ENCODE results near the gene METTL8. TPM values are rescaled to one million over a fixed set of nuclear protein-coding genes. Genes with fewer than 3 reads are reported as not detected.
"Not testable (repeated sequence)": the region's sequence is repeated elsewhere in the genome, so short reads cannot be mapped to it uniquely, and the experiment has no call there.

METTL8 gene
- total RNA-seq, 2 experiments from 2014 or later, result 20.9 to 22.4 TPM

- H3K27ac Mint-ChIP-seq; H3K4me1 Mint-ChIP-seq (ENCODE audit: low read depth); ATAC-seq; H3K27me3 Mint-ChIP-seq (ENCODE audit: low read depth); H3K9me3 Mint-ChIP-seq (ENCODE audit: insufficient read depth); POLR2A ChIA-PET; DNase-seq; H3K4me3 Mint-ChIP-seq: not testable (repeated sequence)
- CTCF ChIA-PET, result interaction anchor here (1.5 kb wide), 1 partner anchor 11 kb away, joined by 7 read pairs; the partner anchor contains the start of genes DCAF17 and METTL8
- peaks cover 44% of the 10 kb centered on the region for H3K36me3 Mint-ChIP-seq (ENCODE audit: low read depth)
Measured at GRCh38 chr2:171422710-171423495, 10.9 kb downstream of the METTL8 start.

GRCh38 chr2:171420728-171421563 is 12.8 kb downstream of the METTL8 start:
- POLR2A ChIA-PET, result interaction anchor here (1.0 kb wide), 2 partner anchors 10 to 12 kb away, joined by 3 to 6 read pairs; no protein-coding TSS in a partner anchor
- H3K9me3 Mint-ChIP-seq (ENCODE audit: insufficient read depth), result peaks cover 10% of the 10 kb centered on the region
- no peaks in the 10 kb centered on the region for H3K27me3 Mint-ChIP-seq (ENCODE audit: low read depth)
- H3K4me1 Mint-ChIP-seq (ENCODE audit: low read depth), result peaks cover 8% of the 10 kb centered on the region
- peaks cover 37% of the 10 kb centered on the region for H3K36me3 Mint-ChIP-seq (ENCODE audit: low read depth)
- H3K4me3 Mint-ChIP-seq, result no peak overlapping the region
- DNase-seq (no peak), ATAC-seq (no peak)
- no peak overlapping the region for H3K27ac Mint-ChIP-seq
- CTCF ChIA-PET, result interaction anchor here (1.0 to 1.9 kb wide), 4 partner anchors 12 to 492 kb away, joined by 3 to 7 read pairs (median 6); partner anchors contain the start of genes DCAF17, GORASP2 and METTL8

DNA sequence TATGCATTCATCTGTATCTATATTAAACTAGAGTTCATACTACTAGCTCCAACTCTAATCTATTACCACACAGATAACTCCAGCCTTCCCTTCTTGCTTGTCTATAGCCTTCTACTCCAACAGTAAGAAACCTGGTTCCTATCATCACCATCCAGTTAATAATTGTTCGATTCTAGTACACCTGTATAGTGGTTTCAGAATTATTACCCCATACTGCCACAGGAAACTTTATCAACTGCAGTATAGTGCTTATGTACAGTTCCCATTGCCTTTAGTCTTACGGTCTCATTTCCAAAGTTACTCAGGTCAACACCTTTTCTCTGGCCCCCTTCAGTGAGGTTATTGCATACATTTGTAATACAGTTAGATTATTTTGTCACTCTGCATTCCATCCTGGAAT is 14.5 kb downstream of the METTL8 start:
- no peak for ATAC-seq
- POLR2A ChIA-PET, result no interaction called here

DNA sequence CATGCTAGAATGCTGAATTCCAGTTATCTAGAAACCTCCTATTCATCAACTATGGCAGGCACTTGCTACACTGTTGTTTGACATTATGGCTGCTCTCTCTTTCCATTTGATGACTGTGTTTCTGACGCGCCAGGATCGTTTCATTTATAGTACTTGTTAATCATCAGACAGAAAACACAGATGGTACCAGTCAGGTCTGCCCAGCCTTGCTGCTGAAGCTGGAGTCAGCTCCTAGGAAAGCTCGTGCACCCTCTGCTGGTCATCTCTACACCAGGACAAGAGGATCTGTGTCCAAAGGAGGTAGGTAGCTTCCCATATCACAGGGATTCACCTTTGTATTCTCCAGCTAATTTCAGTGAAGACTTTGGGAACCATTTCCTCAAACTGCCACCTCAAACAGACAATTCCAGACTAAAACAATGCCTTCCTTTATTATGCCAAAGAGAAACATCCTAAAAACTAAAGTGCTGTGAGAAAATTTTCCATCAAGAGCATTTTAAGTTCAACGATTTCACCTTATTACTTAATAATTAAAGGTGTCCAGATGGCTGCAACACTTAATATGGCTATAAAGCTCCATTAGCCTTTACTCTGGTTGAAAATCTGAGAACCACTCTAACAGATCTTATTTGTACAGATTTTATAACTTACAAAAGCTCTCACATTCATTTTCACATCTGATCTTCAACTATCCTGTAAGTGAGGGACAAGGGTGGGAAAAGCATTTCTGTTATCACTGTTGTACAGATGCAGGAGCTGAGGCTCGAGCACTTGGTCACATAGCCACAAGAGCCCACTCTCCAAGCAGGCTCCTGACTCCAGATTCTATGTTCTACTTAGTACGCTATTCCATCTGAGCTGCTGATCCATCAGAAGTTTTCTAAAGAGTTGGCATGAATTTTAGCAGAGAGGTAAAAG is 17.5 kb downstream of the METTL8 start:
- DNase-seq (peak; percentile 86), ATAC-seq (peak; percentile 94)
- ChIA-PET CTCF (interaction anchor here (0.5 to 3.2 kb wide), 41 partner anchors 10 to 486 kb away, joined by 3 to 38 read pairs (median 4); partner anchors contain the start of genes DCAF17, GORASP2, METTL8 and TLK1), POLR2A (interaction anchor here (1.2 to 2.2 kb wide), 2 partner anchors 18 to 443 kb away, joined by 4 to 5 read pairs; partner anchors contain the start of genes DCAF17 and METTL8)
- Mint-ChIP-seq H3K27me3 (ENCODE audit: low read depth) (no peaks in the 10 kb centered on the region), H3K27ac (peak overlapping the region; percentile 1), H3K36me3 (ENCODE audit: low read depth) (peaks cover 8% of the 10 kb centered on the region), H3K4me3 (no peak overlapping the region), H3K9me3 (ENCODE audit: insufficient read depth) (no peaks in the 10 kb centered on the region), H3K4me1 (ENCODE audit: low read depth) (peaks cover 15% of the 10 kb centered on the region)

More for the DNA sequence above, 14.5 kb downstream of the METTL8 start:
- Mint-ChIP-seq H3K27me3 (ENCODE audit: low read depth) (no peaks in the 10 kb centered on the region), H3K36me3 (ENCODE audit: low read depth) (peaks cover 26% of the 10 kb centered on the region), H3K4me3 (no peak overlapping the region), H3K4me1 (ENCODE audit: low read depth) (peaks cover 15% of the 10 kb centered on the region), H3K9me3 (ENCODE audit: insufficient read depth) (peaks cover 10% of the 10 kb centered on the region), H3K27ac (no peak overlapping the region)
- CTCF ChIA-PET, result interaction anchor here (1.1 to 1.6 kb wide), 2 partner anchors 14 to 447 kb away, joined by 5 to 7 read pairs; no protein-coding TSS in a partner anchor
- no peak for DNase-seq

- CTCF ChIA-PET, result interaction anchor here (1.0 to 3.2 kb wide), 3 partner anchors 18 to 256 kb away, joined by 3 to 25 read pairs (median 4); partner anchors contain the start of genes DCAF17 and METTL8
- POLR2A ChIA-PET; H3K27ac Mint-ChIP-seq; ATAC-seq; H3K4me3 Mint-ChIP-seq; H3K9me3 Mint-ChIP-seq (ENCODE audit: insufficient read depth); DNase-seq; H3K27me3 Mint-ChIP-seq (ENCODE audit: low read depth); H3K36me3 Mint-ChIP-seq (ENCODE audit: low read depth): not testable (repeated sequence)
- H3K4me1 Mint-ChIP-seq (ENCODE audit: low read depth), result peaks cover 11% of the 10 kb centered on the region
Measured at GRCh38 chr2:171414645-171415044, 19.1 kb downstream of the METTL8 start.

DNA sequence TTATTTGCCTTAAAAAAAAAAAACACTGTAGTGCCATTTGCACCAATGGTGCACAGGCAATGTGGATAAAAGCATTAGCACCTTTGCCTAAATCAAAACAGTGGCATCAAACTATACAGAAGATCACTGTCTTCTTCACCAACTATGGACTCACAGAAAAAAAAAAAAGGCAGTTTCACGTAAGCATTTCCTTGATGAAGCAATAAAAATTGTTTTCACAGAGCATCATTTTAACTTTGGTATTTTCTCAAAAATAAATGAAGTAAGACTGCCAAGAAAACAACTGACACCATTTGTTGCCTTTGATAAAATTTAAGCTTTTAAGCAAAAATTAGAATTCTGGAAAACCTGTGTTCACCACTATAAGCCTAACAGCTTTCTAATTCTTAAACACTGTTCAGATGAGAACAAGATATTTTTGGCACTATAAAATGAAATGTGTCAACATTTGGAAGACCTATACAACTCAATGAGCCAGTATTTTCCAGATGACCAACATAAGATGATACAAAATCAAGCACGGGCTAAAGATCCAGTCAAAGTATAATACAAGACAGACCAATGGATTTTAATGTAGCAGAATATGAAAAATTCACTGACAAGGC is 21.1 kb downstream of the METTL8 start:
- ATAC-seq (no peak), DNase-seq (no peak)
- CTCF ChIA-PET, result interaction anchor here (0.6 kb wide), 2 partner anchors 510 to 547 kb away, joined by 3 read pairs; no protein-coding TSS in a partner anchor
- H3K27ac Mint-ChIP-seq, result no peak overlapping the region
- no peak overlapping the region for H3K4me3 Mint-ChIP-seq
- peaks cover 5% of the 10 kb centered on the region for H3K36me3 Mint-ChIP-seq (ENCODE audit: low read depth)
- peaks cover 2% of the 10 kb centered on the region for H3K9me3 Mint-ChIP-seq (ENCODE audit: insufficient read depth)
- H3K4me1 Mint-ChIP-seq (ENCODE audit: low read depth), result peaks cover 18% of the 10 kb centered on the region
- no peaks in the 10 kb centered on the region for H3K27me3 Mint-ChIP-seq (ENCODE audit: low read depth)
- POLR2A ChIA-PET, result no interaction called here

- H3K9me3 Mint-ChIP-seq (ENCODE audit: insufficient read depth), result peaks cover 3% of the 10 kb centered on the region
- H3K27me3 Mint-ChIP-seq (ENCODE audit: low read depth), result no peaks in the 10 kb centered on the region
- ATAC-seq, result no peak
- peaks cover 6% of the 10 kb centered on the region for H3K36me3 Mint-ChIP-seq (ENCODE audit: low read depth)
- no peak overlapping the region for H3K4me3 Mint-ChIP-seq
- peaks cover 26% of the 10 kb centered on the region for H3K4me1 Mint-ChIP-seq (ENCODE audit: low read depth)
- CTCF ChIA-PET, result no interaction called here
- no peak overlapping the region for H3K27ac Mint-ChIP-seq
- POLR2A ChIA-PET, result no interaction called here
- no peak for DNase-seq
Measured at GRCh38 chr2:171411791-171412483, 21.9 kb downstream of the METTL8 start.

GRCh38 chr2:171411214-171411613 is 22.6 kb downstream of the METTL8 start:
- H3K9me3 Mint-ChIP-seq (ENCODE audit: insufficient read depth), result peaks cover 3% of the 10 kb centered on the region
- CTCF ChIA-PET, result interaction anchor here (0.8 to 1.8 kb wide), 2 partner anchors 438 to 482 kb away, joined by 3 to 5 read pairs; partner anchors contain the start of gene GORASP2

DNA sequence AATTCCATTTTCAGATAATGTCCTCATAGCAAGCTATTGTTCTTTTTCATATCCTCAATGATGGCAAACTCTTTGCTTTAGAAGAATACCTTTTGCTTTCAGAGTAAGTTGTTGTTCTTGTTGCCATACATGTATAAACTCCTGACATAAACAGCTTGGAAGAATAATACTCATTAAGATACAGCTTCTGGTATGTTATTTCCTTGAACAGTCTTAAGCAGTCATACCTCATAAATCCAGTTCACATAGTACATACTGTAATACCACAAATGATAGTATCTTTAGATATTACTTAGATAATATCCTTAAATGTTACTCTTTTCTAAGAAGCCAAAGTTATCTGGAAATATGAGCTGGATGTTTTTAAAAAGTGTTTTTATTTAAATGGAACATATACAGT is 23.2 kb downstream of the METTL8 start:
- Mint-ChIP-seq H3K36me3 (ENCODE audit: low read depth) (peaks cover 9% of the 10 kb centered on the region), H3K9me3 (ENCODE audit: insufficient read depth) (peaks cover 3% of the 10 kb centered on the region), H3K4me1 (ENCODE audit: low read depth) (peaks cover 21% of the 10 kb centered on the region), H3K4me3 (no peak overlapping the region), H3K27me3 (ENCODE audit: low read depth) (no peaks in the 10 kb centered on the region), H3K27ac (no peak overlapping the region)
- CTCF ChIA-PET, result interaction anchor here (0.8 to 1.8 kb wide), 8 partner anchors 11 to 482 kb away, joined by 3 to 5 read pairs (median 3); partner anchors contain the start of gene GORASP2
- DNase-seq (no peak), ATAC-seq (no peak)
- POLR2A ChIA-PET, result no interaction called here

More at GRCh38 chr2:171411214-171411613, 22.6 kb downstream of the METTL8 start:
- POLR2A ChIA-PET, result no interaction called here
- DNase-seq (no peak), ATAC-seq (no peak)
- peaks cover 27% of the 10 kb centered on the region for H3K4me1 Mint-ChIP-seq (ENCODE audit: low read depth)
- no peak overlapping the region for H3K4me3 Mint-ChIP-seq
- H3K36me3 Mint-ChIP-seq (ENCODE audit: low read depth), result peaks cover 6% of the 10 kb centered on the region
- H3K27ac Mint-ChIP-seq, result no peak overlapping the region
- no peaks in the 10 kb centered on the region for H3K27me3 Mint-ChIP-seq (ENCODE audit: low read depth)

GRCh38 chr2:171410101-171410500 is 23.7 kb downstream of the METTL8 start:
- H3K4me3 Mint-ChIP-seq, result no peak overlapping the region
- ChIA-PET POLR2A (interaction anchor here (1.2 kb wide), 1 partner anchor 249 kb away, joined by 3 read pairs; the partner anchor contains the start of gene TLK1), CTCF (interaction anchor here (0.6 to 1.8 kb wide), 10 partner anchors 11 to 481 kb away, joined by 3 to 6 read pairs (median 4); partner anchors contain the start of gene GORASP2)
- DNase-seq, result no peak
- H3K27me3 Mint-ChIP-seq (ENCODE audit: low read depth), result no peaks in the 10 kb centered on the region
- H3K27ac Mint-ChIP-seq, result no peak overlapping the region
- no peak for ATAC-seq
- H3K4me1 Mint-ChIP-seq (ENCODE audit: low read depth), result peaks cover 21% of the 10 kb centered on the region
- peaks cover 9% of the 10 kb centered on the region for H3K36me3 Mint-ChIP-seq (ENCODE audit: low read depth)
- peaks cover 3% of the 10 kb centered on the region for H3K9me3 Mint-ChIP-seq (ENCODE audit: insufficient read depth)

Data from activated CD8-positive, alpha-beta T cell treated with anti-CD3 and anti-CD28 coated beads, Interleukin-2, amount 10 ng/mL, durations not matched to agents 7 days and 5 days (primary cell).